ENCODE measurements around the gene CA10.

- no peak for TF ChIP-seq REST (IDR thresholded peaks at IDR 0.05; ENCODE audit: insufficient read depth in 1 of 2, low read depth in 2 of 2, low read length in 2 of 2)
- TF ChIP-seq TAF1 (IDR thresholded peaks at IDR 0.05; ENCODE audit: borderline replicate concordance, insufficient read depth, low read length), result no peak
Observed at GRCh38 chr17:51684214-51684613, 474.3 kb downstream of the CA10 start.

Measured in PFSK-1 (cell line).